Body of pancreas (tissue), 4 donors: ENCODE measurements around the gene PRKAG2. TPM values are rescaled to one million over a fixed set of nuclear protein-coding genes. Genes with fewer than 3 reads are reported as not detected.
A peak's percentile ranks its signal among the peaks of the same experiment; 100 is the strongest.

Experiments used
- ATAC-seq: fragments of 150-250 bp; one replicate; pipeline ENCODE4 v1.9.1; 2016
- DNase-seq, 4 donors: peaks; one replicate each; pipeline ENCODE4 v3.0.0-alpha.2; 2019
- H3K27ac ChIP-seq, 4 donors: fragments of 200-600 bp; sonication (generic); 1 replicate in 3 of 4; 2 replicates in 1 of 4; pipeline versions ENCODE4 v1.5.1 to v1.6.1; 2016 to 2019; ENCODE audit warnings: mild to moderate bottlenecking in 1 of 4, mixed read lengths in 1 of 4, moderate library complexity in 1 of 4
- H3K27me3 ChIP-seq, 2 donors: fragments of 200-600 bp; sonication (generic); one replicate each; pipeline ENCODE4 v1.6.0; 2016; ENCODE audit warnings: mild to moderate bottlenecking in 1 of 2
- H3K36me3 ChIP-seq, 2 donors: fragments of 200-600 bp; sonication (generic); replicated peaks in 1 of 2; 2 replicates each; pipeline ENCODE4 v1.5.1; 2016; ENCODE audit warnings: low read depth in 2 of 2; ENCODE audit not compliant: insufficient read depth in 1 of 2
- H3K4me1 ChIP-seq: fragments of 200-600 bp; sonication (generic); one replicate; pipeline ENCODE4 v1.6.0; 2016
- H3K4me3 ChIP-seq, 2 donors: fragments of 200-600 bp; sonication (generic); 1 replicate in 1 of 2; 2 replicates in 1 of 2; pipeline ENCODE4 v1.5.1; 2016 to 2019
- H3K9me3 ChIP-seq, 3 donors: fragments of 200-600 bp; sonication (generic); 1 replicate in 2 of 3; 2 replicates in 1 of 3; pipeline ENCODE4 v1.5.1; 2016
- CTCF ChIP-seq, 7 experiments: fragments of 450-650 bp in 4 of 7; fragments of 200-600 bp in 3 of 7; sonication (generic) in 3 of 7; IDR thresholded peaks; one replicate each; pipeline ENCODE4 v1.5.1; 2016 to 2019; ENCODE audit warnings: antibody characterized with exemption in 7 of 7
- POLR2A ChIP-seq, 3 donors: fragments of 450-650 bp; IDR thresholded peaks; one replicate each; pipeline ENCODE4 v1.6.1; 2016; ENCODE audit warnings: antibody characterized with exemption in 3 of 3, mild to moderate bottlenecking in 2 of 3
- WGBS, 2 donors: methylation state at CpG; one replicate each; pipeline ENCODE4 v1.1.5; 2017; 5-methylcytosine and 5-hydroxymethylcytosine counted together
- intact Hi-C: fragments of 100-400 bp; cut with DNase I; formaldehyde crosslinking; loops from one replicate; pipeline ENCODE4 v1.15.1; 2023
- total RNA-seq, 2 donors: library from RNA; depleted of rRNA; stranded (reverse); fragments of >200 nt; gene quantifications; one replicate each; pipeline ENCODE4 v1.1.0, GENCODE V29; 2016

PRKAG2 gene
- total RNA-seq, 2 donors from 2014 or later, result 9.9 to 24.4 TPM

- peaks cover 27% of the 10 kb centered on the region for H3K4me1 ChIP-seq
- TF ChIP-seq CTCF (IDR thresholded peaks at IDR 0.05), result peak in 5 of 7 experiments; percentile 5 to 53 (median 41)
- no peak for TF ChIP-seq POLR2A (IDR thresholded peaks at IDR 0.05)
- intact Hi-C loops, result loop anchor here (10.0 kb wide), 1 partner anchor 79 kb away; no protein-coding TSS in a partner anchor
- no peaks in the 10 kb centered on the region for H3K27me3 ChIP-seq
- no peak for ATAC-seq
- WGBS, 2 donors, result 83 to 86% methylated on average over 11 of the region's 11 CpGs
- H3K9me3 ChIP-seq, result no peaks in the 10 kb centered on the region
- peak in 3 of 4 donors; percentile 31 to 53 (median 49) for DNase-seq
- H3K27ac ChIP-seq, result no peak overlapping the region
- no peak overlapping the region for H3K4me3 ChIP-seq
- H3K36me3 ChIP-seq, result no peaks in the 10 kb centered on the region
Measured at GRCh38 chr7:151863386-151864079, 13.4 kb downstream of the PRKAG2 start.

GRCh38 chr7:151862606-151863381 is 14.1 kb downstream of the PRKAG2 start:
- DNase-seq, result no peak
- TF ChIP-seq POLR2A (IDR thresholded peaks at IDR 0.05), result no peak
- Histone ChIP-seq H3K4me3 (no peak overlapping the region), H3K27me3 (no peaks in the 10 kb centered on the region), H3K27ac (no peak overlapping the region), H3K4me1 (peaks cover 21% of the 10 kb centered on the region), H3K36me3 (no peaks in the 10 kb centered on the region), H3K9me3 (no peaks in the 10 kb centered on the region)
- intact Hi-C loops, result loop anchor here (10.0 kb wide), 1 partner anchor 78 kb away; no protein-coding TSS in a partner anchor
- ATAC-seq, result no peak
- WGBS, 2 donors, result 91 to 94% methylated on average over 16 to 19 of the region's 21 CpGs

- WGBS, 2 donors, result 92 to 97% methylated on average over 6 to 9 of the region's 9 CpGs
- Histone ChIP-seq H3K27me3 (no peaks in the 10 kb centered on the region), H3K27ac (no peak overlapping the region), H3K4me3 (no peak overlapping the region), H3K9me3 (no peaks in the 10 kb centered on the region), H3K36me3 (no peaks in the 10 kb centered on the region), H3K4me1 (peaks cover 17% of the 10 kb centered on the region)
- intact Hi-C loops, result loop anchor here (10.0 kb wide), 1 partner anchor 77 kb away; no protein-coding TSS in a partner anchor
- no peak for TF ChIP-seq CTCF (IDR thresholded peaks at IDR 0.05)
- TF ChIP-seq POLR2A (IDR thresholded peaks at IDR 0.05), result no peak
- ATAC-seq (no peak), DNase-seq (no peak)
Measured at GRCh38 chr7:151861881-151862280, 15.0 kb downstream of the PRKAG2 start.

- Histone ChIP-seq H3K27ac (no peak overlapping the region), H3K9me3 (no peaks in the 10 kb centered on the region), H3K36me3 (no peaks in the 10 kb centered on the region), H3K4me1 (peaks cover 22% of the 10 kb centered on the region), H3K4me3 (no peak overlapping the region), H3K27me3 (no peaks in the 10 kb centered on the region)
- intact Hi-C loops, result loop anchor here (10.0 kb wide), 1 partner anchor 76 kb away; no protein-coding TSS in a partner anchor
- TF ChIP-seq CTCF (IDR thresholded peaks at IDR 0.05) (no peak), POLR2A (IDR thresholded peaks at IDR 0.05) (no peak)
- ATAC-seq (no peak), DNase-seq (no peak)
- whole genome bisulfite sequencing, 2 donors, result 80 to 82% methylated on average over 5 of the region's 5 CpGs
Measured at GRCh38 chr7:151860771-151861170, 16.1 kb downstream of the PRKAG2 start.
